Stimulated activated naive CD8-positive, alpha-beta T cell treated with anti-CD3 and anti-CD28 coated beads, Interleukin-15, amount 100 ng/mL, for 72 hours (primary cell): ENCODE data around the gene NINL.
A peak's percentile ranks its signal among the peaks of the same experiment; 100 is the strongest.

Experiments
- ATAC-seq: fragments of 150-1000 bp; cut with Tn5 transposase; 2 replicates; pipeline ENCODE4 v1.10.0; 2021; ENCODE audit warnings: mild to moderate bottlenecking, moderate library complexity
- DNase-seq, 2 donors: peaks; one replicate each; pipeline ENCODE4 v3.0.0; 2021 to 2022
- H3K27ac Mint-ChIP-seq, 2 donors: one replicate each; pipeline ENCODE4 v1.8.0; 2022; ENCODE audit warnings: mild to moderate bottlenecking in 2 of 2, mixed read lengths in 2 of 2, moderate library complexity in 2 of 2
- H3K27me3 Mint-ChIP-seq: one replicate; pipeline ENCODE4 v1.8.0; 2022; ENCODE audit warnings: mixed read lengths
- H3K4me1 Mint-ChIP-seq: one replicate; pipeline ENCODE4 v1.8.0; 2022; ENCODE audit warnings: mild to moderate bottlenecking, mixed read lengths
- H3K4me3 Mint-ChIP-seq, 2 donors: one replicate each; pipeline ENCODE4 v1.8.0; 2022; ENCODE audit warnings: mild to moderate bottlenecking in 2 of 2, mixed read lengths in 2 of 2, moderate library complexity in 1 of 2
- H3K9me3 Mint-ChIP-seq, 2 donors: one replicate each; pipeline ENCODE4 v1.8.0; 2022; ENCODE audit warnings: mixed read lengths in 2 of 2

NINL gene

DNA sequence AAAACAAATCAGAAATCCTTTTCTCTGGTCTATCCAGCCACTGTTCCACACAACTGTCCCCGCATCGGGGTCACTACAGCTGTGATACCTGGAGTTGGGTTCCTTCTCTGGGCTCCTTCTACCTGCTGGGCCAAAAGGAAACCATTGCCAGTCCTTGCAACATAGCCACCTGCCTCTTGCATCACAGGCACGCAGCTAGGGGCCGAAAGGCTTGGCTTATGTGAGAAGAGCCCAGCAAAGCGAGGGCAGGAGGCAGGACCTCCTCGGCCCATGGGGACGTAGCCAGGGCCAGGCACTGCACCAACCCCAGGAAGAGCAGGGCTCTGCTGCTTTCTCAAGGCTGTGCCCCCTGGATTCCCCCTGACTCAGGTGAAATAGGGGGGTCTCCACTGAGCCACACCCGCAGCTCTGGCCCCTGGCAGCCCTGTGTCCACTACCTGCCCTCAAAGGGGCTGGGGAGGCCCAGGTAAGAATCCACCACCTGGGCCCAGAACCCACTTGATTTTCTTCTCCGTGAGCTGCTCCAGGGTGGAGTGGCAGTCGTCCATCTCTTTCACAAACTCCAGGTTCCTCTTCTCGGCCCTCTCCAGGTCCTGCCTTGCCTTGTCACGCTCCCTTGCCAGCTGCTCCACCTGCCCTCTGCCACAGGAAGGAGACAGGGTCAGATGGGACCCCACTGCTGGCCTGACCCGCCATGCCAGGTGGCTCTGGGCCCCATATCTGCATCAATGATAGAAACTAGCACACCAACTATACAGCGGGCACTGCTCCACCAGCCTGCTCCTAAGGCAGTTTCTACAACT lies 89.0 kb downstream of the NINL start:
- no peak for DNase-seq
- Mint-ChIP-seq H3K27ac (peak overlapping the region in 1 of 2 donors; percentile 73), H3K27me3 (no peaks in the 10 kb centered on the region), H3K4me1 (no peaks in the 10 kb centered on the region), H3K4me3 (no peak overlapping the region), H3K9me3 (no peaks in the 10 kb centered on the region)
- no peak for ATAC-seq

DNA sequence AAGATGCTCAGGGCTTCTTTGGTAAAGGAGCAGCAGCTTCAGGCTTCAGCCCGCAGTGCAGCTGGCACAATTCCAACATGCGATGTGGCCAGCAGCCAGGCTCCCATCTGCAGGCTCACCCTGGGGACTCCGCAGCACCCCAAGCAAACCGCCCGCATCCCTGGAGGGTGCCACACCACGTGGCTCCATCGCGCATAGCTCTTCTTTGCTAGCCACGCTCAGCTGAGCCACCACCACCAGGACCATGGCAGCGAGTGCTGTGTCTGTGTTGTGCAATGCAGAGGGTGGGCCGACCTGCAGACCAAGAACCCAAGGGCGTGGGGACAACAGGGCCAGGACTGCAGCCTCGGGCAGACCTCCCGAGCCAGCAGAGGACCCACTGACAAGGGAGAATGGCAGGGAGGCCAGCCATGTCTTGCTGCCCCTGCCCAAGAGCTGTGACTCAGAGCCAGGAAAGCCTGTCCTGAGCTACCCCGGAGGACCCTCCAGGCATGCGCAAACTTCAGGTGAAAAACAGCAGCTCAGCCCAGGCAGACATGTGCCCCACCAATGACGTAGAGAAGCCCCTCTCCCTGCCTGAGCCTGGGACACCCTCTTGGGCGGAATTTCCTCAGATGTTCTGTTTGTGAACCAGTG lies 90.0 kb downstream of the NINL start:
- DNase-seq (no peak), ATAC-seq (no peak)
- H3K27me3 Mint-ChIP-seq = no peaks in the 10 kb centered on the region
- H3K27ac Mint-ChIP-seq = no peak overlapping the region
- no peak overlapping the region for H3K4me3 Mint-ChIP-seq
- no peaks in the 10 kb centered on the region for H3K9me3 Mint-ChIP-seq
- no peaks in the 10 kb centered on the region for H3K4me1 Mint-ChIP-seq

DNA sequence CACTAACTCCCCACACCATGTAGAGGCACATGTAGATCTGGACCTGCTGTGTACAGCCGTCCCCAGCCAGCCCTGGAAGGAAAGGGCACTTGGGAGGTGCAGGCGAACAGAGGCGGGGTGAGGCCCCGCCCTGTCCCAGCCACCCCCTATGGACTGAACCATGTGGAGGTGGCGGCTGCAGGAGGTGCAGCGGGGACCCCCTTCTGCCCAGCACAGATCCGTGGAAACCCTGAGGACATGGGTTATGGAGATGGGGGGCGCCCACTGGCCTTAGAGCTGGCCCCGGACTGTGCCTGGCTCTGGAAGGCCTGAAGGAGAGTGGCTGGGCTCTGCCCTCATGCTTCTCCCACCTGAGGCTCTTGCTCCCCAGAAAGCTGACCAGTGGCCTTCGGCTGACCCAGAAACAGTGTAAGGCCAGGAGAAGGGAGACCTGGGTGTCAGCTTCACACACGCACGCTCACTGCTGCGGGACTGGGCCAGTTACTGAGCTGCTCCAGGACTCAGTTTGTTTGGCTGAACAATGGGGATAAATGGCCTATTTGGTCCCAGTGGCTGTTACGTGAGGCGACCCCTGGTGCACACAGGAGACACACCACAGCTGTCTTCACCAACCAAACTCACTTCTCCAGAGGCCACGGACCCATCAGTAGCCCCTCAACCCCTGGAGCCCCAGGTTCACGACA lies 90.7 kb downstream of the NINL start:
- no peak for DNase-seq
- no peaks in the 10 kb centered on the region for H3K9me3 Mint-ChIP-seq
- H3K27me3 Mint-ChIP-seq = no peaks in the 10 kb centered on the region
- no peaks in the 10 kb centered on the region for H3K4me1 Mint-ChIP-seq
- peak; percentile 24 for ATAC-seq
- no peak overlapping the region for H3K27ac Mint-ChIP-seq
- H3K4me3 Mint-ChIP-seq = no peak overlapping the region

DNA sequence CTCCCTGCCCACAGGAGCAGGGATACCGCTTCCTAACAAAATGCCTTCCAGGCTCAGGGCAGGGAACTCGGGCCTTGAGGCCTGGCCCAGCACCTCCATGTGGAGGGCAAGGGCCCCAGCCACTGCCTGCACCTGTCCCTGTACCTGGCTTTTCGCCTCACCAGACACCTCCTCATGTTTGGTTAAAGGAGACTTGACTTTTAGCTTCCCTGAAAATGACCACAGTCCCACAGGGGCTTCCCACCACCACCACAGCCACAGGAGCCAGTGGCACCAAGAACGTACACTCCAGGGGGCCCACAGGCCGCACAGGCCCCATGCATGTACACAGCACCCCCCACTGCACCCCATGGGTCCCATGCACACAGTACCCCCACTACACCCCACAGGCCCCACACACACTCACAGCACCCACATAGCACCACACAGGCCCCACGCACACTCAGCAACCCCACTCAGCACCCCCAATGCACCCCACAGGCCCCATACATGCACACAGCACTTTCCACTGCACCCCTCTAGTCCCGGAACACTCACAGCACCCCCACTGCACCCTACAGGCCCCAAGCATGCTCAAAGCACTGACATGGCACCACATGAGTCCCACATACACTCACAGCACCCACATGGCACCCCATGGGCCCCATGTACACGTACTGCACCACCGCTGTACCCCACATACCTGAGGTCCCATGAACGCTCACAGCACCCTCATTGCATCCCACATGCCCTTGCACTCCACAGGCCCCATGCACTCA lies 91.4 kb downstream of the NINL start:
- Mint-ChIP-seq H3K4me3 (no peak overlapping the region), H3K27me3 (no peaks in the 10 kb centered on the region), H3K27ac (peak overlapping the region in 1 of 2 donors; percentile 31), H3K9me3 (no peaks in the 10 kb centered on the region), H3K4me1 (no peaks in the 10 kb centered on the region)
- no peak for DNase-seq
- peak; percentile 29 for ATAC-seq

DNA sequence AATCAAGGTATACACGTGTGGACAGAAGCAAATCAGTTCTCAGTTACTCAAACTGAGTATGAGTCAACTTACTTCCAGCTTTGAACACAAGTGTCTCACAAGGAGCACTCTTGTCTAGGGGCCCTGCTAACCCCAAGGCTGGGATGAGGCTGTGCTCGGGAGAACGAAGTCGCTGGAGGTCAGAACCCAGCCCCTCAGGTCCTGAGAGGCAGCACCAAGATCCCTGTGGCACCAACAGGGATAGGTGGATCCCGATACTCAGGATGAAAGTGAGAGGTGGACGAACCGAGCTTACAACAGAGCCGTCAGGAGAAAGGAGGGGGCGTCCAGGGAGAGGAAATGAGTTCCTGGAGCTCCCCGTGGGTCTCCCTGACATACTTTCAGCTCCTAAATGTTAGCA lies 92.2 kb downstream of the NINL start:
- ATAC-seq = no peak
- no peaks in the 10 kb centered on the region for H3K27me3 Mint-ChIP-seq
- no peaks in the 10 kb centered on the region for H3K9me3 Mint-ChIP-seq

DNA sequence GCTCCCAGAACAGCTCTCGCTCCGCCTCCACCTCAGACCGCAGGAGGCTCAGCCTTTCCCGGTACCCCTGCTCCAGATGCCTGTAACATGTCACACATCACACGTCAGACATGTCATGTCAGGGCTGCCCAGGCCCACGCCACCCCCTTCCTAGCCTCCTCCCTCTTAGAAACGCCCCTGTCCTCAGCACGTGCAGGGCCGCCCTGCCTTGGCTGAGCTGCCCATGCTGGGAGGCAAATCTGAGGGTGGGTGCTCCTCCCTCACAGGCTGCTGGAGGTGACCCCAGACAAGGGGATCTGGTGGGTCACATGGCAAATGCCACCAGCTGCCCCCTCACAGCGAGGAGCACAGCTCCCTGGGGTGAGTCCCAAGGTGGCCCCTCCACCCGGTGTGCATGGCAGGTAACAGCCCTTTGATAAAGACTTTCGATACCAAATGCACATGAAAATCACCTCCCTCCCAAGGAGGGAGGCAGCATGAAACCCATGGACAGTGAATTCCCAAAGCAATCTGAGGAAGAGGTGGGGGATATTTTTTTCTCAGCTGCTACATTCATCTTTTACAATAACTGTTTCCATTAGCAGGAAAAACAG lies 93.8 kb downstream of the NINL start:
- H3K4me3 Mint-ChIP-seq = no peak overlapping the region
- ATAC-seq = no peak
- peaks cover 6% of the 10 kb centered on the region for H3K4me1 Mint-ChIP-seq

More for the DNA sequence above, 92.2 kb downstream of the NINL start:
- DNase-seq = no peak
- Mint-ChIP-seq H3K4me3 (no peak overlapping the region), H3K4me1 (no peaks in the 10 kb centered on the region), H3K27ac (no peak overlapping the region)

DNA sequence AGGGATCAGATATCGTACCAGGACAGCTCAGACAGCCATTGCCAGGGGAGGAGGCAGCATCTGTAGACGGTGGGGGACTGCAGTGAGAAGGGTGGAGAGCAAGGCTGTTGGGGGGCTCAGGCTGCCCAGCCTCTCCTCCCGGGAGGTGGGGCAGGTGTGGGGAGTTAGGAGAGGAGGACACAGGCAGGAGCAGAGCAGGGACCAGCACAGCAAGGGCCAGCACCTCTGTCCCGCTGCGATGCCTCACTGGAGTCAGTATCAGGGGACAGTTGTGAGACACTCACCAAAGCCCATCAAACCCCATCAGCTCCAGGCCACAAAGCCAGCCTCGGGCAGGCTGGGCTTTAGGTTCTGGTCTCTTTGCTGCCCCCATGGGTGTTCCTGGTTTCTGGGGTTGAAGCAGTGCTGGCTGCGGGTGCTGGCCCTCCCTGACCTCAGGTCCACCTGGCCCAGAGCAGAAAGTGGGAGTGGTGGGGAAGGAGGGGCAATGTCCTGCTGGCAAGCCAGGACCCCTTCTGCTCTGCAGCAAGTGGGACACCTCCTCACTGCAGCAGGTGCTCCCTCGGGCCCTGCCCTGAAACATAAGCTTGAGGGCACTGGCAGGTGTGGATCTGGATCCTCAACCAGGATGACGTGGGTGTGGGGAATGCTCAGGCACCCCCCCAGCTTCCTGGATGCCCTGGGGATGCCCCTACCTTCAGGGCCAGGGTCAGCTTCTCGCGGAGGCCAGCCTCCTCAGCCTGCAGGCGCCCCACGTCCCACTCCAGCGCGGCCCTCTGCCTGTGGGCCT lies 94.5 kb downstream of the NINL start:
- H3K4me3 Mint-ChIP-seq = no peak overlapping the region
- H3K9me3 Mint-ChIP-seq = no peaks in the 10 kb centered on the region
- peak; percentile 11 for ATAC-seq
- H3K27ac Mint-ChIP-seq = peak overlapping the region in 1 of 2 donors; percentile 77
- H3K4me1 Mint-ChIP-seq = peaks cover 13% of the 10 kb centered on the region
- H3K27me3 Mint-ChIP-seq = no peaks in the 10 kb centered on the region
- DNase-seq = no peak

More for the DNA sequence above, 93.8 kb downstream of the NINL start:
- DNase-seq = no peak
- peak overlapping the region in 1 of 2 donors; percentile 27 for H3K27ac Mint-ChIP-seq
- H3K27me3 Mint-ChIP-seq = no peaks in the 10 kb centered on the region
- no peaks in the 10 kb centered on the region for H3K9me3 Mint-ChIP-seq

DNA sequence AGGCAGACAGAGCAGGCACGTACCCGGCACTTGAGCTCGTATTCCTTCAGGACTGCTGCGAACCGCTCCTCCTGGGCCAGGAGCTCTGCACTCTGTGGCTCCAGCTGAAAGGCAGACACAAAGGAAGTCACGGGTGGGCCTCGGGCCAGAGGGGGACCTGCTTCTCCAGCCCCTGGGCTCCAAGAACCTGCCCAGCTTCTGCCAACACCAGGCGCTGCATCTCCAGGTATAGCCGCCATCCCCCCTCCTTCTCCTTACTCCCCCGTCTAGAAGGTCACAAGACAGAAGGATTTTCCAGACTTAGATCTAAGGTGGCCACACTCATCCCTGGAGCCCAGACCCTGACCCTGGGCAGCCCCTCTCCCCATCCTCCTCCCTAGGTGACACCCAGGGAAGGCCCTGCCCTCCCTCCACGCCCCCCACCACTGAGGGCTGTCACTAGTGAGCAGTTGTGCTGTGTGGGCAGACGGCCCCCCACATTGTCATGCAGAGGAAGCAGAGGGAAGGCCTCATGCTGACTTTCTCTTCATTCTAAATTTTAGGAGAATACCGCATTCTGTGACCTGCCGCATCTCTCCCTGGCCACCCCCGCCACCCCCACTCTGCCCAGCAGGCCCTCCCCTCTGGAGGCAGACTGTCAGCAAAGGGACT lies 96.0 kb downstream of the NINL start:
- H3K4me1 Mint-ChIP-seq = peaks cover 28% of the 10 kb centered on the region
- ATAC-seq (no peak), DNase-seq (no peak)
- H3K9me3 Mint-ChIP-seq = no peaks in the 10 kb centered on the region
- H3K4me3 Mint-ChIP-seq = no peak overlapping the region
- H3K27ac Mint-ChIP-seq = no peak overlapping the region
- H3K27me3 Mint-ChIP-seq = no peaks in the 10 kb centered on the region

DNA sequence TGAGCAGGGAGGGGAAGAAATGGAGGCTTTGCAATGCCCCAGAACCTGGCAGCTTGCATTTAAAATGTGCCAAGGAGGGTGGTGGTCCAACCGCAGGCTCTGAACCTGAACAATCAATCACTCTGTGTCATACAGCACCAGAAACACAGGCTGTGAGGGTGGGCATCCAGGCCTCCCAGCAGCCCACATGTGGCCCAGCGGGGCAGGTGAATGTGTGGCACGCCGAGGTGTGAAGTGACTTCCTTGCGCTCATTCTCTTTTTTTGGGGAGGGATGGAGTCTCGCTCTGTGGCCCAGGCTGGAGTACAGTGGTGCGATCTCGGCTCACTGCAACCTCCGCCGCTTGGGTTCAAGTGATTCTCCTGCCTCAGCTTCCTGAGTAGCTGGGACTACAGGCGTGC lies 97.4 kb downstream of the NINL start:
- H3K4me1 Mint-ChIP-seq = peaks cover 40% of the 10 kb centered on the region
- no peak overlapping the region for H3K4me3 Mint-ChIP-seq
- ATAC-seq = no peak
- no peaks in the 10 kb centered on the region for H3K9me3 Mint-ChIP-seq
- peaks cover 8% of the 10 kb centered on the region for H3K27me3 Mint-ChIP-seq
- H3K27ac Mint-ChIP-seq = no peak overlapping the region
- DNase-seq = no peak

DNA sequence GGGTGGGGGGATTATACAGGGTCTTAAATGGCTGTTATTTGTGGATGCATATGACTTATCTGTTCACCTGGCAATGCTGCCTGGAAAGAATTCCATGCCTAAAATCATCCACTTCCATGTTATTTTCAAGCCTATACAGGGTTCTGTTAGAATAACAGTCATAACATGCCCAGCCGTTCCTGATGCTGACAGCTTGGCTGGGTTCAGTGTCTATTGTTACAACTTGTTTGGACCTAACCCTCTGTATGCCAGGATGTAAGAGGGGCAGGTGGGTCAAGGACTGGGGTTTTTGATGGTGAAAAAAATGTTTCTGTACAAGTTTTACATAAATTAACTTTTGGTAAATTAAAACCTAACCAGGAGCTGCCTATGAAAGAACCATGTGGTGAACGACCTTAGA lies 98.0 kb downstream of the NINL start:
- ATAC-seq (no peak), DNase-seq (no peak)
- peaks cover 8% of the 10 kb centered on the region for H3K27me3 Mint-ChIP-seq
- H3K9me3 Mint-ChIP-seq = no peaks in the 10 kb centered on the region
- H3K27ac Mint-ChIP-seq = no peak overlapping the region
- peaks cover 40% of the 10 kb centered on the region for H3K4me1 Mint-ChIP-seq
- no peak overlapping the region for H3K4me3 Mint-ChIP-seq

DNA sequence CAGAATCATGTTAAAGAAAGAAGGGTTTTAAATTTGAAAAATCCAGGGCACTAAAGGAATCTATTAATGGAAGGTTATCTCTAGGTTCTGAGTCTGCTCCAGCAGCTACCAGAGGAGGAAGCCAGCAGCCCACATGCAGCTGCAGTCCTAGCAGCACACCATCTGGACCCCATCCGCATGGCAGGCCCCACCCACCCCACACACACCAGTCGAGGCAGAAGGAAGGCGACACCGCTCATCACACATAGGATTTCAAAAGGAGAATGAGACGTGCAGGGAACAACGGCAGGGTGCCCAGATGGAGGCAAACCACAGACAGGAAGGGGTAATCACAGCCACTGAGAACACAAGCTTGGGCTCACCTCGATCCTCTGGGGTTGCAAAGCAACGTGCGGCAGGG lies 99.0 kb downstream of the NINL start:
- H3K27ac Mint-ChIP-seq = no peak overlapping the region
- DNase-seq (no peak), ATAC-seq (no peak)
- no peaks in the 10 kb centered on the region for H3K9me3 Mint-ChIP-seq
- peaks cover 40% of the 10 kb centered on the region for H3K4me1 Mint-ChIP-seq
- peaks cover 8% of the 10 kb centered on the region for H3K27me3 Mint-ChIP-seq
- H3K4me3 Mint-ChIP-seq = peak overlapping the region in 1 of 2 donors; percentile 4

DNA sequence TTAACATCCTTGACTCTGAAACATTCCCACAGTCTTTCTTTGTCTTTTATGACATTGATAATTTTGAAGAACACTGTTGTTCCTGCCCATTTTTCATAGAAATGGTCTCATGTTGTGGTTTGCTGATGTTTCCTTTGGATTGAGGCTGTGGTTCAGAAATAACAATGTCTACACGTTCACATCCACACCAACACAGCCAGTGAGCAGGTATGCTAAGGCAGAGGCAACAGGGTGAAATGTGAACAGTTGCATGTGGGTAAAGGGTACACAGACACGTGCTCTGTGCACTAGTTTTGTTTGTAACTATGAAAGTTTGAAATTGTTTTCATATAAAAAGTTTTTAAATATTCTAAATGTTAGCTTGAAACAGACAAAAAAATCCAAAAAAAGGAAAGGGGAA lies 99.5 kb downstream of the NINL start:
- no peak for ATAC-seq
- no peak overlapping the region for H3K27ac Mint-ChIP-seq
- H3K27me3 Mint-ChIP-seq = peaks cover 8% of the 10 kb centered on the region
- H3K4me1 Mint-ChIP-seq = peaks cover 40% of the 10 kb centered on the region
- no peak for DNase-seq
- no peaks in the 10 kb centered on the region for H3K9me3 Mint-ChIP-seq
- H3K4me3 Mint-ChIP-seq = no peak overlapping the region

DNA sequence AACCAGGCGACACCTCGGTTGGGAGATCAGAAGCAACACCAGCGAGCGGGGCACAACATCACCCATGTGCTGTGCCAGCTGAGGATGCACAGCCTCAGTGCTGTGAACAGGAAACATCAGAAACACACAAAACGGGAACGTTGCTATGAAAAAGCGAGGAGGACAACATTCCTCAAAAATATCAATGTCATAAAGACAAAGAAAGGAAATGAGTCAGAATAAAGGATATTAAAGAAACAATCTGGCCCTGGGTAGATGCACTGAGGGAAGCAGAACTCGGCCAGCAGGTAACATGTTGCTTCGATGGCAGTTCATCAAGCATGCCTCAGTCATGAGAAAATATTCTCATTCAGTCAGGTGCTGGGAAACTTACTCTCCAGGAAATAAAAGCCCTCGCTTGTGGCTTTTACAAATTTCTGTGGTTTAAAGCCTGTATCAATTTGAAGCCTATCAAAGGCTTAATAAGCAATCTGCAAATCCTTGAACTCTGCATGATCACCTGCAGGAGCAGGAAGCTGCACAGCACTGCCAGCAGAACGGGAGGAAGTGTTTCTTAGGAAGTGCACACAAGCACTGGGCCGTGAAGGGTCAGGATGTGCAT lies 100.3 kb downstream of the NINL start:
- Mint-ChIP-seq H3K27ac (peak overlapping the region in 1 of 2 donors; percentile 87), H3K27me3 (peaks cover 8% of the 10 kb centered on the region), H3K4me3 (peak overlapping the region; percentile 18 to 57), H3K4me1 (peaks cover 40% of the 10 kb centered on the region), H3K9me3 (no peaks in the 10 kb centered on the region)
- ATAC-seq = no peak
- DNase-seq = no peak
